OCI-LY7 (cell line): Measurements from ENCODE around the gene TPMT.

Source experiments
- CTCF ChIP-seq: fragments of 200-600 bp; sonication (generic); conservative IDR thresholded peaks from 2 replicates; pipeline ENCODE4 v1.5.1; 2014; ENCODE audit warnings: mild to moderate bottlenecking, antibody characterized with exemption, low read length, moderate library complexity, mixed read lengths
- EZH2phosphoT487 ChIP-seq: fragments of 200-600 bp; sonication (generic); IDR thresholded peaks from 2 replicates; pipeline ENCODE4 v1.6.1; 2018; ENCODE audit warnings: low read depth, borderline replicate concordance, mild to moderate bottlenecking, mixed run types, antibody characterized with exemption, low read length, moderate library complexity, mixed read lengths

GRCh38 chr6:18147616-18148015 lies 7.3 kb downstream of the TPMT start:
- TF ChIP-seq CTCF (no peak), EZH2phosphoT487 (no peak)
